KMS-11 (cell line): ENCODE data around the gene RETSAT.

ENCODE experiments used
- H2AFZ ChIP-seq: fragments of 200-600 bp; sonication (generic); 2 replicates; pipeline ENCODE4 v1.6.1; 2016; ENCODE audit warnings: antibody characterized with exemption, mixed run types, low read depth
- H3K27ac ChIP-seq: fragments of 200-600 bp; sonication (generic); 2 replicates; pipeline ENCODE4 v1.6.1; 2016; ENCODE audit warnings: mild to moderate bottlenecking, mixed run types
- H3K27me3 ChIP-seq: fragments of 200-600 bp; sonication (generic); 2 replicates; pipeline ENCODE4 v1.6.1; 2017; ENCODE audit warnings: mild to moderate bottlenecking, low read depth, mixed run types, moderate library complexity; ENCODE audit not compliant: insufficient read depth
- H3K36me3 ChIP-seq: fragments of 200-600 bp; sonication (generic); 2 replicates; pipeline ENCODE4 v1.6.1; 2017; ENCODE audit warnings: mild to moderate bottlenecking, mixed run types; ENCODE audit not compliant: insufficient read depth
- H3K4me1 ChIP-seq: fragments of 200-600 bp; sonication (generic); 2 replicates; pipeline ENCODE4 v1.6.1; 2016; ENCODE audit warnings: mild to moderate bottlenecking, low read depth, mixed run types; ENCODE audit not compliant: poor library complexity, severe bottlenecking
- H3K4me2 ChIP-seq: fragments of 200-600 bp; sonication (generic); 2 replicates; pipeline ENCODE4 v1.7.0; 2016; ENCODE audit warnings: mild to moderate bottlenecking, mixed run types
- H3K4me3 ChIP-seq: fragments of 200-600 bp; sonication (generic); IDR thresholded peaks from 2 replicates; pipeline ENCODE4 v1.6.1; 2017; ENCODE audit warnings: low read depth, low read length, mixed read lengths; ENCODE audit not compliant: insufficient read depth
- H3K79me2 ChIP-seq: fragments of 200-600 bp; sonication (generic); 2 replicates; pipeline ENCODE4 v1.6.1; 2016; ENCODE audit warnings: low read depth, mixed run types; ENCODE audit not compliant: insufficient read depth
- H3K9ac ChIP-seq: fragments of 200-600 bp; sonication (generic); 2 replicates; pipeline ENCODE4 v1.6.1; 2016; ENCODE audit warnings: mild to moderate bottlenecking, mixed run types
- H4K20me1 ChIP-seq: fragments of 200-600 bp; sonication (generic); 2 replicates; pipeline ENCODE4 v1.6.1; 2016; ENCODE audit warnings: mild to moderate bottlenecking, mixed run types; ENCODE audit not compliant: insufficient read depth
- CTCF ChIP-seq: fragments of 200-600 bp; sonication (generic); conservative IDR thresholded peaks from 2 replicates; pipeline ENCODE4 v1.6.1; 2017; ENCODE audit warnings: low read depth, mild to moderate bottlenecking, antibody characterized with exemption, low read length, moderate library complexity, mixed read lengths

Gene RETSAT

GRCh38 chr2:85396531-85397470, 42.5 kb upstream of the RETSAT start:
- peak overlapping the region; percentile 64 for H3K27ac ChIP-seq
- H3K4me1 ChIP-seq, result peaks cover 38% of the 10 kb centered on the region
- H3K4me3 ChIP-seq, result peak overlapping the region; percentile 42
- H3K9ac ChIP-seq, result peak overlapping the region; percentile 19; the same call in 1 of the 2 replicates
- H2AFZ ChIP-seq, result peak overlapping the region; percentile 50; the same call in 1 of the 2 replicates
- no peaks in the 10 kb centered on the region for H3K79me2 ChIP-seq
- no peaks in the 10 kb centered on the region for H4K20me1 ChIP-seq
- no peak for TF ChIP-seq CTCF
- peak overlapping the region; percentile 56 for H3K4me2 ChIP-seq
- no peaks in the 10 kb centered on the region for H3K36me3 ChIP-seq
- H3K27me3 ChIP-seq, result no peaks in the 10 kb centered on the region

GRCh38 chr2:85395912-85396475, 41.7 kb upstream of the RETSAT start:
- H3K27ac ChIP-seq, result no peak overlapping the region
- no peak for TF ChIP-seq CTCF
- no peak overlapping the region for H3K4me3 ChIP-seq
- H4K20me1 ChIP-seq, result no peaks in the 10 kb centered on the region
- no peak overlapping the region for H3K9ac ChIP-seq
- H3K27me3 ChIP-seq, result no peaks in the 10 kb centered on the region
- H3K79me2 ChIP-seq, result no peaks in the 10 kb centered on the region
- H3K4me1 ChIP-seq, result peaks cover 38% of the 10 kb centered on the region
- H3K4me2 ChIP-seq, result no peak overlapping the region
- H3K36me3 ChIP-seq, result no peaks in the 10 kb centered on the region
- H2AFZ ChIP-seq, result no peak overlapping the region

- Histone ChIP-seq H3K27ac (no peak overlapping the region), H3K36me3 (no peaks in the 10 kb centered on the region)
These were observed 40.6 kb upstream of the RETSAT start for GRCh38 chr2:85394976-85395375.

GRCh38 chr2:85394261-85394681, 39.9 kb upstream of the RETSAT start:
- Histone ChIP-seq H3K9ac (no peak overlapping the region), H3K4me1 (peaks cover 38% of the 10 kb centered on the region), H3K36me3 (no peaks in the 10 kb centered on the region), H3K79me2 (no peaks in the 10 kb centered on the region), H2AFZ (no peak overlapping the region), H3K4me2 (no peak overlapping the region), H4K20me1 (no peaks in the 10 kb centered on the region), H3K27me3 (no peaks in the 10 kb centered on the region), H3K4me3 (no peak overlapping the region), H3K27ac (no peak overlapping the region)
- TF ChIP-seq CTCF, result no peak

More at GRCh38 chr2:85394976-85395375, 40.6 kb upstream of the RETSAT start:
- no peaks in the 10 kb centered on the region for H3K27me3 ChIP-seq
- no peaks in the 10 kb centered on the region for H4K20me1 ChIP-seq
- no peaks in the 10 kb centered on the region for H3K79me2 ChIP-seq
- no peak overlapping the region for H3K4me2 ChIP-seq
- H2AFZ ChIP-seq, result no peak overlapping the region
- no peak overlapping the region for H3K4me3 ChIP-seq
- H3K9ac ChIP-seq, result no peak overlapping the region
- H3K4me1 ChIP-seq, result peaks cover 38% of the 10 kb centered on the region
- no peak for TF ChIP-seq CTCF
